Brain microvascular endothelial cell (primary cell): ENCODE results near the gene TMEM116.

Source experiments
- DNase-seq: peaks from one replicate; pipeline ENCODE4 v3.0.0-alpha.2; 2020
- H3K27ac ChIP-seq: fragments of 250-450 bp; sonication (Bioruptor Pico); 2 replicates; pipeline ENCODE4 v1.5.1; 2020; ENCODE audit warnings: mild to moderate bottlenecking, moderate library complexity
- H3K27me3 ChIP-seq: fragments of 250-450 bp; sonication (Bioruptor Pico); replicated peaks from 2 replicates; pipeline ENCODE4 v1.5.1; 2020; ENCODE audit warnings: mild to moderate bottlenecking
- H3K36me3 ChIP-seq: fragments of 250-450 bp; sonication (Bioruptor Pico); replicated peaks from 2 replicates; pipeline ENCODE4 v1.5.1; 2020; ENCODE audit warnings: mild to moderate bottlenecking
- H3K4me3 ChIP-seq: 2 replicates; pipeline ENCODE4 v1.5.1; 2011; ENCODE audit warnings: low read depth, mild to moderate bottlenecking, control low read depth, low read length, moderate library complexity
- CTCF ChIP-seq: IDR thresholded peaks from 2 replicates; pipeline ENCODE4 v1.5.1; 2011; ENCODE audit warnings: low read depth, mild to moderate bottlenecking, moderate library complexity, low read length, control low read depth, inconsistent platforms; ENCODE audit errors: missing control alignments
- in situ Hi-C: cut with HindIII; loops from 2 replicates; pipeline ENCODE4 v1.10.0; 2017; ENCODE audit warnings: low sequenced_read_pairs, low pct_ligation_motif_present

Gene TMEM116

GRCh38 chr12:111905502-111905901 is 107.5 kb downstream of the TMEM116 start:
- no peak overlapping the region for H3K27ac ChIP-seq
- H3K27me3 ChIP-seq, result no peaks in the 10 kb centered on the region
- no peaks in the 10 kb centered on the region for H3K36me3 ChIP-seq
- no peak for DNase-seq
- in situ Hi-C loops, result no loop called here
- no peak overlapping the region for H3K4me3 ChIP-seq
- no peak for TF ChIP-seq CTCF

- H3K36me3 ChIP-seq, result no peaks in the 10 kb centered on the region
- in situ Hi-C loops, result no loop called here
- TF ChIP-seq CTCF, result no peak
- no peak for DNase-seq
- no peak overlapping the region for H3K27ac ChIP-seq
- H3K27me3 ChIP-seq, result no peaks in the 10 kb centered on the region
- H3K4me3 ChIP-seq, result no peak overlapping the region
These were observed 108.5 kb downstream of the TMEM116 start for GRCh38 chr12:111904446-111904975.

DNA sequence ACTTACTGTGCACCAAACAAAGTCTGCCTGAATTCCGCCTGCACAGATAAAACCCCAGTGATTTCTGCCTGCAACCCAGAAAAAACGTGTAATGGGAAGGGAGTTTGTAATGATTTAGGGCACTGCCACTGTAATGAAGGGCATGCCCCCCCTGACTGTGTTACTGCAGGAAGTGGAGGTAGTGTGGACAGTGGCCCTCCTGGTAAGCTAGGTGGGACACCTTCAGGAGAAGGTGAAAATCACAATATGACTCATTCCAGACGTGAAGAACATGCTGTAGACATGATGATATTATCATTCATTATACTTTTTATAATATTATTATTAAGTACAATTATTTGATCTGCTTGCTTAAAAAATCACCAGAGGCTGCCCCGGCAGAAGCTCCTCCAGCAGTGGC is 111.8 kb downstream of the TMEM116 start:
- H3K4me3 ChIP-seq, result no peak overlapping the region
- in situ Hi-C loops, result no loop called here
- no peak for TF ChIP-seq CTCF
- no peak for DNase-seq
- peaks cover 2% of the 10 kb centered on the region for H3K36me3 ChIP-seq
- no peaks in the 10 kb centered on the region for H3K27me3 ChIP-seq
- H3K27ac ChIP-seq, result no peak overlapping the region

- H3K36me3 ChIP-seq, result peaks cover 47% of the 10 kb centered on the region
- TF ChIP-seq CTCF, result no peak
- no peaks in the 10 kb centered on the region for H3K27me3 ChIP-seq
- no peak for DNase-seq
- in situ Hi-C loops, result no loop called here
- H3K27ac ChIP-seq, result no peak overlapping the region
- H3K4me3 ChIP-seq, result no peak overlapping the region
These were observed 118.4 kb downstream of the TMEM116 start for GRCh38 chr12:111894556-111894955.

GRCh38 chr12:111893287-111893686 is 119.7 kb downstream of the TMEM116 start:
- in situ Hi-C loops, result no loop called here
- no peak overlapping the region for H3K4me3 ChIP-seq
- TF ChIP-seq CTCF, result no peak
- peaks cover 58% of the 10 kb centered on the region for H3K36me3 ChIP-seq
- no peaks in the 10 kb centered on the region for H3K27me3 ChIP-seq
- no peak overlapping the region for H3K27ac ChIP-seq
- no peak for DNase-seq
